Right ventricle myocardium superior (tissue), 1 donor: ENCODE results near the gene MYL7. TPM values are rescaled to one million over a fixed set of nuclear protein-coding genes. Genes with fewer than 3 reads are reported as not detected.

Experiments used
- ATAC-seq: fragments of 200-7000 bp; cut with Tn5 transposase; one replicate; pipeline ENCODE4 v1.9.1; 2020; ENCODE audit warnings: mild to moderate bottlenecking; ENCODE audit not compliant: poor library complexity
- DNase-seq: peaks from one replicate; pipeline ENCODE4 v3.0.0-alpha.2; 2020
- intact Hi-C: fragments of 100-400 bp; cut with DNase I; formaldehyde crosslinking; loops from one replicate; pipeline ENCODE4 v1.11.2; 2022
- total RNA-seq: library from RNA; stranded (reverse); fragmentation: NEBNext Ultra II Directional; extraction: Animal tissue kit (Norgen Biotek cat#: 25700); gene quantifications from one replicate; pipeline ENCODE4 v1.2.1, GENCODE V29; 2021
- donor health status: DM: no; HTN: yes; CAD: no; lungs with severe emphysema.

Gene MYL7
- total RNA-seq, 1 donor from 2014 or later, result 2,290 TPM

DNA sequence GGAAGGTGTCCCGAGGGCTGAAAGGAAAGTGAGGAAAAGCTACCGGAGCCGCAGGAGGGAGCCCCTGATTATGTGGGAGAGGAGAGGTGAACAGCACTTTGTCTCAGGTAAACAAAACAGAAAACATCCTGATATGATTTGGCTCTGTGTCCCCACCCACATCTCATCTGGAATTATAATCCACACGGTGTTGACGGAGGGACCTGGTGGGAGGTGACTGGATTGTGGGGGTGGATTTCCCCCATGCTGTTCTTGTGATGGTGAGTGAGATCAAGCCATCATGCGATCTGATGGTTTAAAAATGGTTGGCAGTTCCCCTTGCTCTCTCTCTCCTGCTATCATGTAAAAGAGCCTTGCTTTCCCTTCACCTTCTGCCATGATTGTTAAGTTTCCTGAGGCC, 20.7 kb downstream of the MYL7 start:
- intact Hi-C loops, result loop anchor here (5.0 kb wide), 1 partner anchor 38 kb away; the partner anchor contains the start of gene POLM
- DNase-seq (no peak), ATAC-seq (no peak)

DNA sequence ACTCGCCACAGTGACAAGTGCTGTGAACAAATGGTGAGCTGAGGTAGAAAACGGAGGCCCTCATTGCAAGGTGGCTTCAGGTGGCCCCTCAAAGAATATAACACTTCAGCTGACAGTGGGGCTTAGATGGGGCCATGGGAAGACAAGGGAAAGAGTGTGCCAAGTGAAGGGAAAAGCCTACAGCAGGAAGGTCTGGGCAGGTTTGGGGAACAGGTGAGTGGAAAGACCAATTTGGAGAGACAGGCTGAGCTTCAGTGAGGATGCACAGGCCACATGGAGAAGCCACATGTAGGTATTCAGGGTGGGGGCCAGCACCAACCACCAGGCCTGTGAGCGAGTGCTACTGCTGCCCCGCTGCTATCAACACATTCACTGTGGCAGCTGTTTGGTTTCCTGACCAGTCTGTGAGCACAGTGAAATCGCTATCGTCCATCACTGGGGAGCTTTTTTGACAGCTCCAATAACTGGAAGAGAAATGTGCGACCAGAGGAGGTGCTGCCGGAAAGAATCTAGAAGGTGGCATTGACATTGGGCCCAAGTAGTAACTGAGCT, 21.2 kb downstream of the MYL7 start:
- intact Hi-C loops, result loop anchor here (5.0 kb wide), 1 partner anchor 38 kb away; the partner anchor contains the start of gene POLM
- DNase-seq (no peak), ATAC-seq (no peak)

DNA sequence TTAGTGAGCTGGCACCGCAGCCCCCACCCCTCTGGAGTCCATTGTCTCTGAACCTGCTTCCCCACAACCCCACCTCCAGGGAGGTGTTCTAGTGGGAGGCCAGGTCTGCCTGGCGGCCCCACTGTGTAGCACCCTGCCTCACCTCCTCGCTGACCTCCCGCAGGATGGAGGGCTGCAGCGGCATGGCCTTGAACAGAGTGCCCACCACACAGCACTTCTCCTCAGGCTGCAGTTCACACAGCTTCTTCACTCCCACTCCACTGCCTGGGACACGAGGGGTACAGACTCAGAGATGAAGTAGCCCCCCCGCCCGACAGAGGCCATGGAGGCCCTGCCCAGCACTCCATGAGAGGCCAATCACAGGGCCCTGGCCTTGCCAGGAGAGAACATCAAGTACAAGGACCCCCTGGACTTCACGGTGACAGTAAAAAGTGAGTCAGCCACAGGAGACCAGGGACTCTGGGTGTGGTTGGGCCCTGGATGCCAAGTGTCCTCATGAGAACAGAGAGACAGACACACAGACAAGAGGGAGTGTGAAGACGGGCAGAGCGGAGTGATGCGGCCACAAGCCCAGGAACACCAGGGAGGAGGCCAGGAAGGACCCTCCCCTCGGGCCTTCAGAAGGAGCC, 23.2 kb downstream of the MYL7 start:
- intact Hi-C loops, result no loop called here
- DNase-seq, result no peak
- ATAC-seq, result no peak

DNA sequence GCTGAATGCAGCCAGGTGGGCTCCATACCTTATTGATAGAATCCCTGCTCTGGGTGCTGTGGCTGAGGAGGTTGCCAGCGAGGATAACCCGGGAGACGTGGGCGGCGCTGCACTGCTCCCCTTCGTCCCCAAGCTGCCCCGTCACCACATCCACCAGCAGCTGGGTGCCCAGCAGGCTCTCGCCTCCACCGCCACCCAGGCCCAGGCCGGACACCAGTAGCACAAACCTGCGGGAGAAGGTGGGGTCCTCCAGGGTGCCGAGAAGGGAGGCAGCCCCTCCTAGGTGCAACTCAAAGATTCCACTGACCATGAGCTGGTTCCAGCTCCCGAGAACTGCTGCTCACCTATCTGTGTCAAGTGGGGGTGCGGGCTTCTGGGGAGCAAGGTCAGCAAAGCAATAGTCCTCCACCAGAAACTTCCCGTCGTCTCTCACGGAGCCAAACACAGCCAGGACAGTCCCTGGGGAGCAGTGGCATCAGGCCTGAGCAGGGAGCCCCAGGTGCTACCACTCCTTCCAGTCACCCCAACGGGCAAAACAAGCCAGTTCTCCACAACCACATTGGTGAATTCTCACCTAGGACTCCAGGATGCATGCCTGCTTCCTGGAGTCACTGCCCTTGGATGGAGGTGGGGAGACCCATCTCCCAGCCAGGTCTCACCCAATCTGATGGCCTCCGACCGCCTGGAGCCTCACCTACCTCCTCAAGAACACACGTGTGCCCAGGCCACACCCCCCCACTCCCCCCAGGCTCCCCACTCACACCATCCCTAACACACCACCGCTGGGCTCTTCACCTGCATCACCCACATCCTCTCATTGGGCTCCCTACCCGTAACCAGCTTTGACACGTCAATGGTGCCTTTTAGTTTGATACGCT, 24.1 kb downstream of the MYL7 start:
- no peak for ATAC-seq
- peak; percentile 35 for DNase-seq
- intact Hi-C loops, result no loop called here

DNA sequence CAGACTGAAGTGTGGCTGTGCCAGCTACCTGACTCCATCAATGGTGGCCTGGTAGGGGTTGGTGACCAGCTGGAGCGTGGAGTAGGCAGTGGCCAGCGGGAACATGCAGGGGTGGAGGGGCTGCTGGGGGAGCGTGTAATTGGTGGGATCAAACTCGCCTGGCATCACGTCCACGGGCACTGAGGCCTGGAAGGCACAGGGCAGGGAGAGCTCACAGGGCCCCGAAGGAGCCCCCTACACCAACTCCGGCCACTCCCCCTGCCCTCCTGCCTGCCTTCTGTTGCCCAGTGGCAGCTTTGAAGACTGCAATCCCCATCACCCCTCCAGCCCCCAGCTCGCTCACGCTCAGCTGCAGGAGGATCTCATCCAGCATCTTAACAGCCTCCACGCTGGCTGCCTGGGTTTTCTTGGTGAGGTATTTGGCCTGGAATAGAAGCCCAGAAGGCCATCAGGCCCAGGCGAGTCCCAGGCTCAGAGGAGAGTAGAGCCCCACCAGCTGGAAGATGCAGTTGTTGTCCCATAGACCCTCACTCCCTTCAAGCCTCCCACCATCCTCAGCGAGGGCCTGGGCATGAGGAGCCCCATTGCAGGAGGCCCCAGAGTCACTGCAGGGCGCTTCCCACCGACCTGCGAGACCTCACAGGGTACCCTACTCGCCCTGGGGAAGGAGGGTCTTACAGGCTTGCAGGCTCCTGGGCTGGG, 24.9 kb downstream of the MYL7 start:
- no peak for ATAC-seq
- intact Hi-C loops, result no loop called here
- peak; percentile 32 for DNase-seq

DNA sequence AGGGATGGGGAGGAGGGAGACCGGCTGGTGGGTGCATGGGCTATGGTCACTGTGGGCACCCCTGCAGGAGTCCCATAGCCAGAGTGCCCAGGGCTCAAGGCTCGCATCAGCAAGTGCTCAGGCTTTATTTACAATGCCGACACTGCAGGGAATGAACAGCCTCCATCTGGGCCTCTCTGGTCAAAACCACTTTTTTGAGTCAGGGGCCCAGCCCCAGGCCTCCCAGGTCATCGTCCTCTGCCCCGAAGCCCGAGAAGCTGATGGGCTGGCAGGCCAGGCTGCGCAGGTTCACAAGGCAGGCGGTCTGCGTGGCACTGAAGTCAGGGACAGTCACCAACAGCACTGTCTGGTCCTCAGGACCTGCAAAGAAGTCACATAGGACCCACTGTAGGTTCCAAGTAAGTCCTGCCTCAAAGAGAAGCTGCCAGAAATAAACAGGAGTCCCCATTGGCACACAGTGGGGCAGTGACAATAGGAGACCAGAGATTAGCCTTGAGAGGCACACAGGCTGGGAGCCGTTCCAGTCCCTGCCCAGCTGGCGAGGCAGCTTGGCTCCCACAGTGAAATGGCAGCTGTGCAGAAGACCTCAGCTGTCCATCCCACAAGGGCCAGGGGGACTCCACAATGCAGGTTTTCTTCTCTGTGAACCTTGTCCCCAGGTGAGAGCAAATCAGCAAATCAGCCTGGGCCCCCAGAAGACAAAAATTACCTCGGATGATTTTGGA, 26.4 kb downstream of the MYL7 start:
- DNase-seq, result peak; percentile 83
- intact Hi-C loops, result no loop called here
- ATAC-seq, result peak; percentile 88

DNA sequence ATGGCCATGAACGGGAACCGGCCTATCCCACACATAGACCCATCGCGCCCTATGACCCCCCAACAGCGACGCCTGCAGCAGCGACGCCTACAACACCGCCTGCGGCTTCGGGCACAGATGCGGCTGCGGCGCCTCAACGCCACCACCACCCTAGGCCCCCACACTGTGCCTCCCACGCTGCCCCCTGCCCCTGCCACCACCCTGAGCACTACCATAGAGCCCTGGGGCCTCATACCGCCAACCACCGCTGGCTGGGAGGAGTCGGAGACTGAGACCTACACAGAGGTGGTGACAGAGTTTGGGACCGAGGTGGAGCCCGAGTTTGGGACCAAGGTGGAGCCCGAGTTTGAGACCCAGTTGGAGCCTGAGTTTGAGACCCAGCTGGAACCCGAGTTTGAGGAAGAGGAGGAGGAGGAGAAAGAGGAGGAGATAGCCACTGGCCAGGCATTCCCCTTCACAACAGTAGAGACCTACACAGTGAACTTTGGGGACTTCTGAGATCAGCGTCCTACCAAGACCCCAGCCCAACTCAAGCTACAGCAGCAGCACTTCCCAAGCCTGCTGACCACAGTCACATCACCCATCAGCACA, 27.3 kb downstream of the MYL7 start:
- DNase-seq (peak; percentile 34), ATAC-seq (no peak)
- intact Hi-C loops, result no loop called here

DNA sequence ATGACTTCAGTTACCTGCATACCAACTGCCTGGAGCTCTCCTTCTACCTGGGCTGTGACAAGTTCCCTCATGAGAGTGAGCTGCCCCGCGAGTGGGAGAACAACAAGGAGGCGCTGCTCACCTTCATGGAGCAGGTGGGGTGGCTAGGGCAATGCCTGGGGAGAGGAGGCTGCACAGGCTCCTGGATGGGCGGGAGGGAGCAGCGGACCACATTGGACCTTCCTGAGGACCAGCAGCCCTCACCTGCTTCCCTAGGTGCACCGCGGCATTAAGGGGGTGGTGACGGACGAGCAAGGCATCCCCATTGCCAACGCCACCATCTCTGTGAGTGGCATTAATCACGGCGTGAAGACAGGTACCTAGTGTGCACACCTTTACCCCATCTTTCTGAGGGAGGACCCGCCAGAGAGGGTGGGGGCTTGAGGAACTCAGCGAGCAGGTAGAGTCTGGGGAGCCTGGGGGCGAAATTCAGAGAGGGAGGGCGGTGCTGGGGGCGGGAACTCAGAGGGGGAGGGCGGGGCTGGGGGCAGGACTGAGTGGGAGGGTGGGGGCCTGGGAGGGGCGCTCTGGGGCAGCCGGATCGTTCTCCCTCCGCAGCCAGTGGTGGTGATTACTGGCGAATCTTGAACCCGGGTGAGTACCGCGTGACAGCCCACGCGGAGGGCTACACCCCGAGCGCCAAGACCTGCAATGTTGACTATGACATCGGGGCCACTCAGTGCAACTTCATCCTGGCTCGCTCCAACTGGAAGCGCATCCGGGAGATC, 28.0 kb downstream of the MYL7 start:
- intact Hi-C loops, result no loop called here
- peak; percentile 35 for DNase-seq
- no peak for ATAC-seq

DNA sequence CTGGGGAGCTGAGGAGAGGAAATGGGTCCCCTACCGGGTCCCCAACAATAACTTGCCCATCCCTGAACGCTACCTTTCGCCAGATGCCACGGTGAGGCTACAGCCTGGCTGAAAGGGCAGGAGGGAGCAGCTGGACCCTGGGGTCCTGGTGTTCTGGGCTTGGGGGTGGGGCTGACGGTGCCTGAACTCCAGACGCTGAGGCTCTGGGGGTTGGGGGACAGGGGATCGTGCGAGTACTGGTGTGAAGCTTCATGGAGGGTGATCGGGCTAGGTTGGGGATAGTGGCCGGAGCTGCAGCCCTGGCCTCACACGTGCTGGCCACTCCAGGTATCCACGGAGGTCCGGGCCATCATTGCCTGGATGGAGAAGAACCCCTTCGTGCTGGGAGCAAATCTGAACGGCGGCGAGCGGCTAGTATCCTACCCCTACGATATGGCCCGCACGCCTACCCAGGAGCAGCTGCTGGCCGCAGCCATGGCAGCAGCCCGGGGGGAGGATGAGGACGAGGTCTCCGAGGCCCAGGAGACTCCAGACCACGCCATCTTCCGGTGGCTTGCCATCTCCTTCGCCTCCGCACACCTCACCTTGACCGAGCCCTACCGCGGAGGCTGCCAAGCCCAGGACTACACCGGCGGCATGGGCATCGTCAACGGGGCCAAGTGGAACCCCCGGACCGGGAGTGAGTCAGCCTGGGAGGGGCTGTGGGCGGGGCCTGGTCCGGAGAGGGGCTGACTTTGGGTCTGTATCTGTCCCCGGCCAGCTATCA, 28.7 kb downstream of the MYL7 start:
- intact Hi-C loops, result no loop called here
- ATAC-seq (no peak), DNase-seq (peak; percentile 39)

DNA sequence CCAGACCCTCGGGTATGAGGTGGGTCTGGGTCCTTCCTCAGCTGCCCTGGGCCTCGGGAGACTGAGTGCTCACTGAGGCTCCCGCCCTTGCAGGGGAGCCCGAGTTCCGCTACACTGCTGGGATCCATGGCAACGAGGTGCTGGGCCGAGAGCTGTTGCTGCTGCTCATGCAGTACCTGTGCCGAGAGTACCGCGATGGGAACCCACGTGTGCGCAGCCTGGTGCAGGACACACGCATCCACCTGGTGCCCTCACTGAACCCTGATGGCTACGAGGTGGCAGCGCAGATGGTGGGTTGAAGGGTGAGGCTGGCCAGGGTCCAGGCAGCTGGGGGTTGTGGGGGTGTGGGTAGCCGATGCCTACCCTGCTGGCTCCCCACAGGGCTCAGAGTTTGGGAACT, 29.4 kb downstream of the MYL7 start:
- intact Hi-C loops, result no loop called here
- ATAC-seq (no peak), DNase-seq (peak; percentile 33)

DNA sequence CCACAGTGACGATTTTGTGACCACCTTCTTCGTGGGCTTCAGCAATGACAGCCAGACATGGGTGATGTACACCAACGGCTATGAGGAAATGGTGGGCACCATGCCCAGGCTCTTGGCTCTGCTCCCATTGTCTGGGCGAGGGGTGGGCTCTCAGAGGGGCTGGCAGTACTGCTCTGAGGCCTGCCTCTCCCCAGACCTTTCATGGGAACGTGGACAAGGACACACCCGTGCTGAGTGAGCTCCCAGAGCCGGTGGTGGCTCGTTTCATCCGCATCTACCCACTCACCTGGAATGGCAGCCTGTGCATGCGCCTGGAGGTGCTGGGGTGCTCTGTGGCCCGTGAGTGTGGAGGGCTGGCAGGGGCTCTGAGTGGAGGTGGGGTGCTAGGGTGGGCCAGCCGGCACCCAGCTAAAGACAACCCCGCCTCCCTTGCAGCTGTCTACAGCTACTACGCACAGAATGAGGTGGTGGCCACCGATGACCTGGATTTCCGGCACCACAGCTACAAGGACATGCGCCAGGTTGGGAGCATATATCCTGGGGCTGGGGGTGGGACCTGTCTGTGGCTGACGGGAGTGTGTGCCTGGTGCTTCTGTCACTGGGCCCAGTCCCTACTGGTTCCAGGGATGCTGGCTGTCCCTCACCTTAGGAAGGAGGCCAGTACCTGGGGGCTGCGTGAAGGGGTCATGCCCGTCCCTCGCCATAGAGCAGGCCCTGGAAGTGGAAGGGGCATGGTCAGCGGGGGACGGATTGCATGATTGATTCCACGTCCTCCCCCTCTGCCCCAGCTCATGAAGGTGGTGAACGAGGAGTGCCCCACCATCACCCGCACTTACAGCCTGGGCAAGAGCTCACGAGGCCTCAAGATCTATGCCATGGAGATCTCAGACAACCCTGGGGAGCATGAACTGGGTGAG, 30.2 kb downstream of the MYL7 start:
- ATAC-seq, result no peak
- peak; percentile 29 for DNase-seq
- intact Hi-C loops, result no loop called here

DNA sequence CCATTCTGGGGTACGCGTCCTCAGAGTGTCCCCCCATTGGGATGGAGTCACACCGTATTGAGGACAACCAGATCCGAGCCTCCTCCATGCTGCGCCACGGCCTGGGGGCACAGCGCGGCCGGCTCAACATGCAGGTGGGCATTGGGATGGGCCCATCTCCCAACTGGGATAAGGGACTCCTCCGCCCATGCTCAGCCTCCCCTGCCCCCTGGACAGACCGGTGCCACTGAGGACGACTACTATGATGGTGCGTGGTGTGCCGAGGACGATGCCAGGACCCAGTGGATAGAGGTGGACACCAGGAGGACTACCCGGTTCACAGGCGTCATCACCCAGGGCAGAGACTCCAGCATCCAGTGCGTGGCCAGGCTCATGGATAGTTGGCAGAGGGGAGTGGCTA, 31.1 kb downstream of the MYL7 start:
- intact Hi-C loops, result no loop called here
- no peak for ATAC-seq
- DNase-seq, result no peak

DNA sequence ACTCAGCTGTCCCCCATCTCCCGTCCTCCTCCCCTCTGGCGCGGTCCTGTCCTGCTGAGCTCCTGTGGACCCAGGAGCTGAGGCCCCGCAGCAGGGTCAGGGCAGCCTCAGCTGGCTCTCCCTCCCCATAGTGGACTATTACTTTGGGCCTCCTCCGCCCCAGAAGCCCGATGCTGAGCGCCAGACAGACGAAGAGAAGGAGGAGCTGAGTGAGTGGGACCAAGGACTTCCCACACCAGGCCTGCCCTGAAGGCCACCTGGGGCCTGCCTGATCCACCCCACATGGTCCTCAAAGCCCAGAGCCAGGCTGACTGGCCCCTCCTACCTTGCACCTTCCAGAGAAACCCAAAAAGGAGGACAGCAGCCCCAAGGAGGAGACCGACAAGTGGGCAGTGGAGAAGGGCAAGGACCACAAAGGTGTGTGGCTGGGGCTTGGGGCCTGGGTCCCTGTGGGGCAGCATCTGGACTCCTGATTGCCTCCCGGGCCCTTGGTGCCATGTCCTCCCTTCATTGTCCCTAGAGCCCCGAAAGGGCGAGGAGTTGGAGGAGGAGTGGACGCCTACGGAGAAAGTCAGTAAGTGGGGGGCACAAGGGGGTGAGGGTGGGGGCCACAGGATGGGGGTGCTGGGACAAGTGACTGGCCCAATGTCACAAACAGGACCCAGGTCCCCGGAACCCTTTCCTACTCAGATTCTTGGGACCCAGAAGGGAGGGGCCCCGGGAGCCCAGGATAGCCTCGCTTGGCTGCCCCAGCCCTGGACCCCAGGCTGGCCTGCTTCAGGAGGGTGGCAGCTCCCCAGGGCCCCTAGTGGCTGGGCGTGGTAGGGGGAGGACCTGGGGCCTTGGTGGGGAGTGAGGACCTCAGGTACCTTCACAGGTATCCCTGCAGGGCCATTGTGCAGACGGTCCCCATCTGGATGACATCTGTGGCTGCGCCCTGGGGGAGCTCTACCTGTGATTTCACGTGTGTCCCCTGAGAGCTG, 32.1 kb downstream of the MYL7 start:
- intact Hi-C loops, result no loop called here
- ATAC-seq (no peak), DNase-seq (peak; percentile 32)

DNA sequence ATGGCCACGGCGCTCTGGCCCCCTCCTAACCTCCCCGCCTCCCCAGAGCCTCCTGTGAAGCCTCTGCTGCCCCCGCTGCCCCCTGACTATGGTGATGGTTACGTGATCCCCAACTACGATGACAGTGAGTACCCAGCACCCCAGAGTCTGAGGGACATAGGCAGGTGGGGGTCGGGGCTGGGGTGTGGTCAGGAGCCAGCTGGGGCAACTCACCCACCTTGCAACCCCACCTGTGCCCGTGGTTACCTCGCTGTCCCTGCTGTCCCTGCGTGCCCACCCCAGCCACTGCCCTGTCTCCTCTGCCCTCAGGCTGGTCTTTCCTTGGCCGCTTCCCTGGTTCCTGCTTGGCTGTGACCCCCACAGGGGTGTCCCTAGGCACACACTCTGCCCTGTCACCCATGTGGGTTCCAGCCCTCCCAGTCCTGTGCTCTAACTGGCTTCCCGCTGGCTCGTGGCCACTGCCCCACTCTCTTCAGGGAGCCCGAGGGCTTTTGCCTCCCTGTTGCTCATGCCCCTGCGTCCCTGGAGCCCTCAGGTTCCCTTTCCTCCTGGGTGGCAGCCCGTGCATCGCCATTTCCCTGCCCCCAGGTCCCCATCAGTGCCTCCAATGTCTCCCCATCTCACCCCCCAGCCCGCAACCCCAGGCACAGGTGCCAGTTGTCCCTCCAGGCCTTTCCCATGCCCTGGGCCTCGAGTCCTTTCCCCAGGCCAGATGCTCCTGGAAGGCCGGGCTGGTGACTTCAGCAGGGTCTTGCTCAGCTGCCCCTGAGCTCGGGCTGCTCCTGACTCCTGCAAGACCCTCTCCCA, 33.0 kb downstream of the MYL7 start:
- ATAC-seq (no peak), DNase-seq (no peak)
- intact Hi-C loops, result no loop called here
